Islet precursor cell (in vitro differentiated cells): Measurements from ENCODE around the gene CPT1A.
A peak's percentile ranks its signal among the peaks of the same experiment; 100 is the strongest.
"Not testable (repeated sequence)": the region's sequence is repeated elsewhere in the genome, so short reads cannot be mapped to it uniquely, and the experiment has no call there.

ENCODE experiments used
- DNase-seq: peaks from one replicate; pipeline ENCODE4 v3.0.0-alpha.2; 2018

The CPT1A gene

GRCh38 chr11:68841718-68842426 lies at the start of gene CPT1A:
Gene CPT1A (minus strand): TSS chr11:68841916. CDS start chr11:68815474, 26,442 bp downstream.
- DNase-seq: peak; percentile 71

GRCh38 chr11:68890490-68891231 lies 48.9 kb upstream of the CPT1A start:
- DNase-seq: no peak

- DNase-seq: peak; percentile 79
Observed at GRCh38 chr11:68889948-68890446, 48.3 kb upstream of the CPT1A start.

- DNase-seq: not testable (repeated sequence)
Observed at GRCh38 chr11:68884827-68885226, 43.1 kb upstream of the CPT1A start.

- DNase-seq: no peak
Observed at GRCh38 chr11:68882391-68882790, 40.7 kb upstream of the CPT1A start.

- no peak for DNase-seq
Observed at GRCh38 chr11:68881320-68881719, 39.6 kb upstream of the CPT1A start.

GRCh38 chr11:68880851-68881250 lies 39.1 kb upstream of the CPT1A start:
- DNase-seq: no peak

- DNase-seq: no peak
Observed at GRCh38 chr11:68878022-68878421, 36.3 kb upstream of the CPT1A start.

- no peak for DNase-seq
Observed at GRCh38 chr11:68872216-68873003, 30.7 kb upstream of the CPT1A start.

GRCh38 chr11:68870470-68870869 lies 28.8 kb upstream of the CPT1A start:
- no peak for DNase-seq

- DNase-seq: no peak
Observed at GRCh38 chr11:68868221-68868835, 26.6 kb upstream of the CPT1A start.

- no peak for DNase-seq
Observed at GRCh38 chr11:68867066-68867465, 25.4 kb upstream of the CPT1A start.

GRCh38 chr11:68865241-68865640 lies 23.5 kb upstream of the CPT1A start:
- DNase-seq: no peak

- no peak for DNase-seq
Observed at GRCh38 chr11:68863553-68864265, 22.0 kb upstream of the CPT1A start.

- DNase-seq: no peak
Observed at GRCh38 chr11:68862421-68862820, 20.7 kb upstream of the CPT1A start.

GRCh38 chr11:68859123-68859522 lies 17.4 kb upstream of the CPT1A start:
- DNase-seq: no peak

- DNase-seq: no peak
Observed at GRCh38 chr11:68857037-68857586, 15.4 kb upstream of the CPT1A start.

- not testable (repeated sequence) for DNase-seq
Observed at GRCh38 chr11:68856425-68857030, 14.8 kb upstream of the CPT1A start.

- peak; percentile 77 for DNase-seq
Observed at GRCh38 chr11:68855205-68855981, 13.7 kb upstream of the CPT1A start.

GRCh38 chr11:68854273-68854958 lies 12.7 kb upstream of the CPT1A start:
- no peak for DNase-seq
